Astrocyte of the spinal cord (primary cell): Measurements from ENCODE around the gene NOL4L.
"Not testable (repeated sequence)": the region's sequence is repeated elsewhere in the genome, so short reads cannot be mapped to it uniquely, and the experiment has no call there.

Source experiments
- DNase-seq: peaks from one replicate; pipeline ENCODE4 v3.0.0; 2011; ENCODE audit warnings: low read depth, low spot score
- H3K4me3 ChIP-seq: 2 replicates; pipeline ENCODE4 v1.5.1; 2011; ENCODE audit warnings: low read depth, mild to moderate bottlenecking, low read length, moderate library complexity
- CTCF ChIP-seq: IDR thresholded peaks from 2 replicates; pipeline ENCODE4 v1.5.1; 2012; ENCODE audit warnings: low read depth, mild to moderate bottlenecking, low read length, inconsistent platforms
- in situ Hi-C: cut with HindIII; loops from 2 replicates; pipeline ENCODE4 v1.10.0; 2017; ENCODE audit warnings: low sequenced_read_pairs

The NOL4L gene

DNA sequence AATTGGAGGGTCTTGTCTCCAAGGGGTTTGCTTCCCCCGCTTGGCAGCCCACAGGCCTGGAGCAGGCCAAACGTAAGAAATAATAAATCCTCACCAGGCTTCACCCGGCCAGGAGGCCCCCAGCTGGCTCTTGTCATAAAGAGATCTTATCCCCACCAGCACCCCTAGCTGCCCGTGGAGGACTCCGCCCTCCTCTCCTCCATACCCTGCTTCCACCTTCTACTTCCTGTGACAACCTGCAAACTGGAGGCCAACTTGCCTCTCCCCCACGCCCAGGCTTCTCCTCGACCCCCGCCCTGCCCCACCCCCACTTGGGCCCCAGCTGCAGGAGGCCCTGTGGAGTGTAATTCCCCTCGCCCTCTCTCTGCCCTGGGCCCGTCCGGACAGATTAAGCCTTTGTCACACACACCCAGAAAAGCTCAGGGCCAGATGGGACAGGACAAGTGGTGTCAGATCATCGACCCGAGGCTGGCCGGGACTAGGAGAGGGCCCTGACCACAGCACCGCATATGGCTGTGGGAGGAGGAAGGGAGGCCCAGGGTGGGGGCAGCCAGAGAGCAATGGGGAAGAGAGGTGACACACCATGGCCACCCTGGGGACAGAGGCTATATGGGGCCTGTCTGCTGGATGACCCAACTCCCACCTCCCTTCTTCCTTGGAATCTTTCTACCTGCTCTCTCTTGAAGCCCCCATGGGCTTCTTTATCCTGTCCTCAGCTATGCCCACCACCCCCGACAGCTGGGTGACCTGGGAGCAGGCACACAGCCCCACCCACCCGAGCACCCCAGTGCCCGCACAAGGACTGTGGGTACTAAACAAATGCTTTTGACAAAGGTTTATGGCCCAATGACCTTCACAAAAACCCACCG, 3.9 kb downstream of the NOL4L start:
- DNase-seq: no peak
- TF ChIP-seq CTCF: no peak
- in situ Hi-C loops: no loop called here
- no peak overlapping the region for H3K4me3 ChIP-seq

- DNase-seq: no peak
- H3K4me3 ChIP-seq: no peak overlapping the region
- TF ChIP-seq CTCF: no peak
- in situ Hi-C loops: no loop called here
These were observed 4.7 kb downstream of the NOL4L start for GRCh38 chr20:32580219-32580969.

- DNase-seq: no peak
- H3K4me3 ChIP-seq: no peak overlapping the region
- no peak for TF ChIP-seq CTCF
- in situ Hi-C loops: no loop called here
These were observed 6.2 kb downstream of the NOL4L start for GRCh38 chr20:32578840-32579390.

DNA sequence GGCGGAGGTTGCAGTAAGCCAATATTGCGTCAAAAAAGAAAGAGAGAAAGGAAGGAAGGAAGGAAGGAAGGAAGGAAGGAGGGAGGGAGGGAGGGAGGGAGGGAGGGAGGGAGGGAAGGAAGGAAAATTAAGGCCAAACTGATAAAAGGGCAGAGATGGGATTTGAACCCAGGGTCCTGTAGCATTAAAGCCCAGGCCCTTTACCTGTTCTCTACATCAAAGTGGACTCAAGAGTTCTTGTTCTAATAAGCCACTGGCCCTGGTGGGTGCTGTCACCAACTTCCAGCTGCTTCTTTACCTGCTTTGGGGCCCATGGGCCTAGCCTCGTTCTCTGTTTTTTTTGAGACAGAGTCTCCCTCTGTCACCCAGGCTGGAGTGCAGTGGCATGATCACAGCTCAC, 7.1 kb downstream of the NOL4L start:
- DNase-seq, H3K4me3 ChIP-seq, in situ Hi-C loops: not testable (repeated sequence)

GRCh38 chr20:32577657-32578056, 7.5 kb downstream of the NOL4L start:
- TF ChIP-seq CTCF: no peak
- in situ Hi-C loops: no loop called here
- H3K4me3 ChIP-seq: no peak overlapping the region
- no peak for DNase-seq

- in situ Hi-C loops: no loop called here
- peak; percentile 27 for TF ChIP-seq CTCF
- DNase-seq: no peak
- H3K4me3 ChIP-seq: no peak overlapping the region
These were observed 8.1 kb downstream of the NOL4L start for GRCh38 chr20:32577023-32577422.

GRCh38 chr20:32576560-32576959, 8.6 kb downstream of the NOL4L start:
- DNase-seq: no peak
- TF ChIP-seq CTCF: no peak
- H3K4me3 ChIP-seq: no peak overlapping the region
- in situ Hi-C loops: no loop called here
